HFF-Myc (cell line): Measurements from ENCODE around the gene ZNF417.

Experiments
- DNase-seq: peaks from one replicate; pipeline ENCODE4 v3.0.0-alpha.2; 2011; ENCODE audit warnings: low read depth; ENCODE audit errors: extremely low read depth
- H3K4me3 ChIP-seq: replicated peaks from 2 replicates; pipeline ENCODE4 v1.5.1; 2011; ENCODE audit warnings: low read depth, mild to moderate bottlenecking, control low read depth, low read length
- TF ChIP-seq, protein P1 (sequence below): IDR thresholded peaks from 2 replicates; pipeline ENCODE4 v1.5.1; 2012; ENCODE audit warnings: mild to moderate bottlenecking, low read depth, low read length, control low read depth; ENCODE audit errors: missing control alignments

The ZNF417 gene

GRCh38 chr19:57947088-57947418 is 30.7 kb upstream of the ZNF417 start:
- H3K4me3 ChIP-seq = peak overlapping the region; percentile 87
- TF ChIP-seq, protein P1, sequence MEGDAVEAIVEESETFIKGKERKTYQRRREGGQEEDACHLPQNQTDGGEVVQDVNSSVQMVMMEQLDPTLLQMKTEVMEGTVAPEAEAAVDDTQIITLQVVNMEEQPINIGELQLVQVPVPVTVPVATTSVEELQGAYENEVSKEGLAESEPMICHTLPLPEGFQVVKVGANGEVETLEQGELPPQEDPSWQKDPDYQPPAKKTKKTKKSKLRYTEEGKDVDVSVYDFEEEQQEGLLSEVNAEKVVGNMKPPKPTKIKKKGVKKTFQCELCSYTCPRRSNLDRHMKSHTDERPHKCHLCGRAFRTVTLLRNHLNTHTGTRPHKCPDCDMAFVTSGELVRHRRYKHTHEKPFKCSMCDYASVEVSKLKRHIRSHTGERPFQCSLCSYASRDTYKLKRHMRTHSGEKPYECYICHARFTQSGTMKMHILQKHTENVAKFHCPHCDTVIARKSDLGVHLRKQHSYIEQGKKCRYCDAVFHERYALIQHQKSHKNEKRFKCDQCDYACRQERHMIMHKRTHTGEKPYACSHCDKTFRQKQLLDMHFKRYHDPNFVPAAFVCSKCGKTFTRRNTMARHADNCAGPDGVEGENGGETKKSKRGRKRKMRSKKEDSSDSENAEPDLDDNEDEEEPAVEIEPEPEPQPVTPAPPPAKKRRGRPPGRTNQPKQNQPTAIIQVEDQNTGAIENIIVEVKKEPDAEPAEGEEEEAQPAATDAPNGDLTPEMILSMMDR = no peak
- no peak for DNase-seq

- TF ChIP-seq, protein P1 = no peak
- H3K4me3 ChIP-seq = peak overlapping the region; percentile 87
- DNase-seq = no peak
Measured at GRCh38 chr19:57946316-57946715, 29.9 kb upstream of the ZNF417 start.

DNA sequence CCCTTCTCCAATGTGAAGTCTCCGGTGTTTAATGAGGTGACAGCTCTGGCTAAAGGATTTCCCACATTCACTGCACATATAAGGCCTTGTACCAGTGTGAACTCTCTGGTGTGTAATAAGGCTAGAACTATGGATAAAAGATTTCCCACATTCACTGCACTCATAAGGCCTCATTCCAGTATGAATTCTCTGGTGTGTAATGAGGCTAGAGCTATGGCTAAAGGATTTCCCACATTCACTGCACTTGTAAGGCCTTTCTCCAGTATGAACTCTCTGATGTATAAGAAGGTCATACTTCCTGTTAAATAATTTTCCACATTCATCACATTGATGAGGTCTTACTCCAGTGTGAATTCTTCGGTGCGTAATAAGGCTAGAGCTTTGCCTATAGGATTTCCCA is 25.2 kb upstream of the ZNF417 start:
- TF ChIP-seq, protein P1 = no peak
- no peak for DNase-seq
- no peak overlapping the region for H3K4me3 ChIP-seq

- TF ChIP-seq, protein P1 = no peak
- no peak for DNase-seq
- H3K4me3 ChIP-seq = peak overlapping the region; percentile 58
Measured at GRCh38 chr19:57935731-57936130, 19.3 kb upstream of the ZNF417 start.

GRCh38 chr19:57934820-57935665 is 18.7 kb upstream of the ZNF417 start, which contains the start of gene ZNF418:
TSS of gene ZNF418 (minus strand) at chr19:57935402. CDS start at chr19:57933822, 1,580 bp downstream.
- peak; percentile 57 for DNase-seq
- H3K4me3 ChIP-seq = peak within 1 kb of the TSS; percentile 58
- TF ChIP-seq, protein P1 = no peak

- no peak overlapping the region for H3K4me3 ChIP-seq
- TF ChIP-seq, protein P1 = no peak
- no peak for DNase-seq
Measured at GRCh38 chr19:57927587-57927986, 11.2 kb upstream of the ZNF417 start.
